HG03565 (cell line): ENCODE measurements around the gene CRYBG1.
A peak's percentile ranks its signal among the peaks of the same experiment; 100 is the strongest.

Experiments used
- ATAC-seq: cut with Tn5 transposase; IDR thresholded peaks from one replicate; pipeline ENCODE4 v1.9.1; 2021; ENCODE audit warnings: mild to moderate bottlenecking, moderate library complexity; ENCODE audit not compliant: unreplicated experiment

The CRYBG1 gene

DNA sequence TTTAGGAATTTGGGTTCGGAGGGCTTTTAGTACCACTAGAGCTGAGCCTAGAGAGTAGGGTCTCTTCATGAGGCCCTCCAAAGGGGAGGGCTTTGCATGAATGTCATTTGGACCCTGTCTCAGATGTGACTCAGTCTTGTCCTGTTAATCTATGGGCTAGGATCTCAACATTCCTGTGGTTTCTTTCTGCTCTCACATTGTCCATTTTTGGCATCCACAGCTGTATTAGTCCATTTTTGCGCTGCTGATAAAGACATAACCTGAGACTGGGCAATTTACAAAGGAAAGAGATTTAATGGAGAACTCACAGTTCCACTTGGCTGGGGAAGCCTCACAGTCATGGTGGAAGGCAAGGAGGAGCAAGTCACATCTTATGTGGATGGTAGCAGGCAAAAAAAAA, 61.0 kb downstream of the CRYBG1 start:
- no peak for ATAC-seq

DNA sequence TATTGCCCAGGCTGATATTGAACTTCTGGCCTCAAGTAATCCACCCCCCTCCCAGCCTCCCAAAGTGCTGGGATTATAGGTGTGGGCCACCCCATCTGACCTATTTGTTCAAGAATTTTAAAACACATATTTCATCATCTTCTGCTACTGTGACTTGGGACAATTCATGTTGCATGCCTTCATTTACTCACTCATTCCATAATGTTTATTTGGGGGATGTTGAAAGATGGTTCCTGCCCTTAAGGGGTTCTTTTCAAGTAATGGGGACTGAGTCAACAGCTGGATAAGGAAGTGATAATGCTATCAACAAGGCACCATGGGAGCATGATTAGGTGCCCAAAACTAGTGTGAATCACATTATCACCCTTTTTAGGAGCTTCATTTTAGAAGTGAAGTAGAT, 62.0 kb downstream of the CRYBG1 start:
- ATAC-seq = no peak

DNA sequence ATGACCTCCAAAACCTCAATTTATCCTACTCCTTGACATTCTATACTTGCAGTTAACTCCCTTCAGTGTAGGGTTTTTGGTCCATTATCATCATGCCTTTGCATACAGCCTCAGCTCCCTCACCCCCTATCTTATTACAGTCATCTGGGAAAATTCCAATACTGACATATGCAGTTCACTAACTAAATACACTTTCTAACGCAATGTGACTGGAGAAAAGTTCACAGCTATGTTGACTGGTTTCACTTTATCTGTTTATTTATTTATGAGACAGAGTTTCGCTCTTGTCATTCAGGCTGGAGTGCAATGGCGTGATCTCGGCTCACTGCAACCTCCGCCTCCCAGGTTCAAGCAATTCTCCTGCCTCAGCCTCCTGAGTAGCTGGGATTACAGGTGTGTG, 64.9 kb downstream of the CRYBG1 start:
- ATAC-seq = no peak

GRCh38 chr6:106426250-106426970, 65.9 kb downstream of the CRYBG1 start:
- ATAC-seq = no peak

DNA sequence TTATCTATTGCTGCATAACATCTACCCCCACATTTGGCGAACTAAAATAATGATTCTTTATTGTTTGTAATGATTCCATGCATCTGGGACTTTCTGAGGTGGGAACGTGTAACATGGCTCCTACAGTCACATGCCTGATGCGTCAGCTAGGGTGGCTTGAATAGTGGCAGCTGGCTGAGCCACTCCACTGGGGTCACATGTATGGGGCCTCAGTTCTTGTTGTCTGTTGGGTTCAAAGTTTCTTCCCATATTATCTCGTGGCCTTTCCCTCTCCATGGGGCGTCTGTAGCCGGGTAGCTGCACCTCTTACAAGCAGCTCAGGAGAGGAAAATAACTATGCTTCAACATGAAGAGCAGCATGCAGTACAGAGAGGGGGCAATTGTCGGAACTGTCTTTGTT, 69.9 kb downstream of the CRYBG1 start:
- ATAC-seq = no peak

DNA sequence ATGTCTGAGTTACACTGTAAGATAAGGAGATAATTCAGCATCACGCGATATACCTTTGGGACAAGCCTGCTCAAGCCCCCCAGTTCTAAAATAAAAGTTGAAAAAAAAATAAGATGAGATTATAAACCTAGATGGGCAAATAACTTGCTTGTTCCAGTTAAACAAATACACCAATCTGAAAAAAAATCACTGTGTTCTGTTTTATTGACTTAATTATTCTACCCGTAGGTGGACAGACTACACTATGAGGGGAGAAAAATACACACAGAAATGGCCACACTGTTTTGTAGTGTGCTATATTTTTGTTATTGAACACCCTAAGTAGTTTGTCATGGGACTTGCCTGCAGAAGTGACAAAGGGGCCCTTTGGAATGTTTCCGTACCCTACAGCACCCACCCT, 70.9 kb downstream of the CRYBG1 start:
- no peak for ATAC-seq

DNA sequence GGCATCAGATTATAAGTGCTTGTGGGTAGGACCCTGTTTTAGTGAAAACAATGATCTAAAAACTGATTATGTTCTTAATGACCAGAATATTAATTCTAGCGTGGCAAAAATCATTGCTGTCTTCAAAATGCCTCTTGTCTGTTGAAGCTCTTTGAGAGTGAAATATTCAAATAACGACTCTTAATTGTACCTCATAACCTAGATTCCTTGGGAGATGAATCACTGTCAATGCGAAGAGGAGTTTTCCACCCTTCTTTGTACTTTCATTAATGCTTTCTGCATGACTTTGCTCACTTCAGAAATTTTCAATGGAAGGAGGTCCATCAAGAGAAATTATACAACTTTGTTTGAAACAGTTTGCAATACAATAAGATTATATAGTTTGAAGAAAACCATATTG, 71.5 kb downstream of the CRYBG1 start:
- ATAC-seq = no peak

- no peak for ATAC-seq
Measured at GRCh38 chr6:106434530-106434929, 74.0 kb downstream of the CRYBG1 start.

GRCh38 chr6:106439459-106439858, 78.9 kb downstream of the CRYBG1 start:
- no peak for ATAC-seq

DNA sequence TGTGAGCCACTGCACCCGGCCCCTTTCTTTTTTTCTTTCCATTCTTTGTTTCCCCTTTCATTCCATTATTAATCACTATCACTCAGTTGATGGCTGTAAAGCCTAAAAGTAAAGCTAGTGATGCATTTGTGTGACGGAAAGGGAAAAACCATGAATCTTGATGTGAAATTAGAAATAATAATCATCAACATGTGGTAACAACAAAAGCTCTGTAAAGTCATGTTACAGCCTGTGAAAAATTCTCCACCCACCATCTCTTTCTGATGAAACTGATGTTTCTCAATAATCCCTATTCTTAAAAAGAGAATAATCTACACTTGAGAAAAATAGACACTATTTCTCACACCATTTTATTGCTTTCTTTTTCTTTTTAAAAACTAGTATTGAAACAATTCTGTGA, 80.0 kb downstream of the CRYBG1 start:
- ATAC-seq = no peak

GRCh38 chr6:106442395-106442794, 81.9 kb downstream of the CRYBG1 start:
- no peak for ATAC-seq

GRCh38 chr6:106444777-106445507, 84.4 kb downstream of the CRYBG1 start:
- ATAC-seq = peak; percentile 67

DNA sequence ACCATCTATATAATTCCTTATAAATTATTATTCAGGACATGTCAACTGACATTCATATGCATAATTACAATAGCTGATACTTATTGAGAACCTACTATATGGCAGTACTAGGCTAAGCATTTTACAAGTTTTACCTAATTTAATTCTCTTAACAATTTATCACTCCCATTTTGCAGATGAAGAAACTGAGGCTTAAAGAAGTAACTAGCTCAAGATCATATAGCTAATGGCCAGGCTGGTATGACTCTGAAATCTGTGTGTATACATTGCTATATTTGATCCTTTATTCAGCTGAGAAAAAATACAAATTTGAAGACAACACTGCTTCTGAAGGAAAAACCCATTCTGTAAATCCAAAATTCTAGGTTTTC, 85.0 kb downstream of the CRYBG1 start:
- ATAC-seq = no peak

- no peak for ATAC-seq
Measured at GRCh38 chr6:106446287-106446885, 85.9 kb downstream of the CRYBG1 start.

DNA sequence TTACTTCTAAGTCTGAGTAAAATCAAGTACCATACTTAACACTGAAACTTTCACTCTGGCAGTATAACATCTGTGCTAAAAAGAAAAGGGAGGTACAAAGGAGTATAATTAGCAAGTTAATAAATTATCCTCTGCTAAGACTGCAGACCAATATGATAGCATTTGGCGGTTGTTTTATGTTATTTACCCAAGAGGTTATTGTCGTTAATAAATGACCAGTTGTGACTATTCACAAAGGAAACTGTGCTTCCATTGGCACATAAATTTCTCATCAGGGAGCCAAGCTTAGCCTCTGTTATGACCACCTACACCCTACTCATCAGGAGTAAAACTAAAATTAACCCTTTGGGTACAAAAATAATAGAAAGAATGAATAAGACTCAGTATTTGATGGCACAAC, 86.5 kb downstream of the CRYBG1 start:
- no peak for ATAC-seq

DNA sequence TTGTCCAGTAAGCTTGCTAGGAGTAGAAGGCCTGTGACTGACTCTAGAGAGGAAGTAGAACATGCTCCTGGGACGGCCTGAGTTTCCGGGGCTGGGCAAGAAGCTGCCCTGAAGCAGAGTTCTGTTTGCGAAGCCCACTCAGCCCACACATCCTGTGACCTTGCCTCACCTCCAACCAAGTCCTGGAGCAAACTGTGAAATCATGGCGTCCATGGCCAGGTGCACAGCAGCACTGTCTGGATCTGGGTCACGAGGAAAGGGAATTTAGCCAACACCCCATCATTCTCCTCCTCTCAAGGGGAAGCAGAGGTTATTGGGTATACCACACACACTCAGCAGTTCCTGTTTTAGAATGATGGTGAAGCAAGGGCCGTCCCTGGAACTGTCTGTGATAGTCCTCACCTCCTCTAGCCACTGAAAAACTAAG, 87.5 kb downstream of the CRYBG1 start:
- no peak for ATAC-seq

DNA sequence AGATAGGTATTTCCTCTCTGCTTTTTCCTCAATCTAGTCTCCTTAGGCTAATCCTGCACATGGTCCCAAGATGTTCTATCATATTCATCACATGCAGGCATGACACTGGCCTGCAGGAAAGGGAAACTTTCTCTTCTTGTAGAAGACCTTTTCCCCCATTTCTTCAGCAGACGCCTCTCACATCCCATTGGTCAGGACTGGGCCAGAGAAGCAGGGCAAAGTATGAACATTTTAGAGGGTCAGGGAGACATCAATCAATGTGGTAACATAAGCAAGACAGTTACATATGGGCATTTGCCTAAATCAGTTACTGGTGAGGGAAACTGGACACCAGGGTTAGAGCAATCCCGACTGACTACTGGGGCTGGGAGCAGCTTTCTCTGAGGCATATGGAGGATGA, 90.1 kb downstream of the CRYBG1 start:
- ATAC-seq = no peak

DNA sequence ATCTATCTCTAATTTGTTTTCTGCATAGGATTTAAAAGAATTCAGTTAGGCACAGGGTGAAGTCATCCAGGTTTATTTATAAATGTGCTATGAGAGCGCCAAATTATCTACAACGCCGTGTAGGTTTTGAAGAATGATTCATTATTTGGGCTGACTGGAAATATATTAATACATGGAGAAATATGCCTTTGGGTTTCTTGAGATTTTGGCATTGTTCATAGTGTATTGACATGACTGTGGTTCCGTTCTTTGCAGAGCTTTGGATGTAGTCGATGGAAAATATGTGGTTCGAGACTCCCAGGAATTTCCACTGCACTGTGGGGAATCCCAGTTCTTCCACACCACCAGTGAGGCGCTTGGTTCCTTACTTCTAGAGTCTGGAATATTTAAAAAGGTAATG, 90.9 kb downstream of the CRYBG1 start:
- ATAC-seq = no peak

DNA sequence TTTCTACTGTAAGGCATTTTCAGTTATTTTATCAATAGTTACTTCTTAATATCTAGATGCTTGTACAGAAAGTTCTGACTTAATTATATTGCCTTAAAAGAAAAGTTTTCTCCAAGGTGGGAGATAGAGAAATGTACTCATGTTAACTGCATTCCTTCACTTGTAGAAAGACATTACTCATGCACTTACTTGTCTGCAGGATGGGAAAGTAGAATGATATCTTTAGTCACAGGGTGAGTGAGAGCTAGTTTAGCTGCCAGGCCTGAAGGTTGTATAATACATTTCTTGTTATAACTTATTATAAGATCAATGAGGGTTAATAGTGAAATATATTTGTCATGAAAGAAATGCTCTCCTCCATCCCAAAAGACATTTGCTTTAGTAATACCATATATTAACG, 92.1 kb downstream of the CRYBG1 start:
- ATAC-seq = no peak

DNA sequence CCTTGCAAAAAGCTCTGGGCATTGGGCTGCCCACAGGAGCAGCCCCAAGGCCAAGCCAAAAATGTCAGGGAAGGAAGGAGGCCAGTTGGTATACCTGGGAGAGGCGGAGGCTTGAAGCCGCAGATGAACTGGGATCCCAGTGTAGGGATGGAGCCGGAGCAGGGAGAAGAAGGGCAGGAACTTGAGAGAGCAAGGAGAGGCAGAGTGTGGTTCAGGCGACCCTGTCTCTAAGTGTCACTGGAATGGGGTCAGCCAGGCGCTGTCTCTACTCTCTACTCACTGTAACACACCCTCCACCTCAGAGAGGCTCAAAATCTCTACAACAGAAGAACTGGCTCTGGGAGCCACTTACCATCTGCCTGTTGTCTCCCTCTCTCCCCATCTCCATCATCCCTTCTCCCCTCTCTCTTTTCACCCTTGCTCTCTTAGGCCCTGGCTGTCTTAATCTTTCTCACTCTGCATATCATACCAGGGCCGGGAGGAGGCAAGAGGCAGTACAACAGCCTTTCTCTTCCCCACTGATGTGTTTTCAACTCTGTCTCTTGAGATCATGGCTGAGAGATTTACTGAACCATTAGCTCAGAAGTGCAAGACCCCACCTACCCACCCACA, 93.3 kb downstream of the CRYBG1 start:
- ATAC-seq = no peak

DNA sequence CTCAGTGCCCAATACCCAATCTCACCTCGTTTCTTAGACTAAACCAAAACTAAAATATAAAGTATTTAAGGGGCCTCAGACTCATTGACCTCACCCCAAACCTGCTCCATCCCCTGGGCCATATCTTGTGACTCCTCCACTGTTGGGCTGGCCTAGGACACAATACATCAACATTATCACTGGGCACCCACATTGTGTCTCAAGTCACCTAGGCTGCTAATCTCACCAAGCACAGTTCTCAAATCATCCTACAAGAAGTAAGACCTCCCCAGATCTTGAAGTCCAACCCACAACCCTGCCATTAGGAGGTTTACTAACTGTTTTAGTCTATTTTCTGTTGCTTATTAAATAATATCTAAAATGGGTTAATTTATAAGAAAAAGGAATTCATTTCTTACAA, 96.2 kb downstream of the CRYBG1 start:
- no peak for ATAC-seq
